Psoas muscle (tissue), 8 donors: ENCODE data around the gene ZSWIM8. TPM values are rescaled to one million over a fixed set of nuclear protein-coding genes. Genes with fewer than 3 reads are reported as not detected.

Experiments
- ATAC-seq, 4 donors: fragments of 200-7000 bp; cut with Tn5 transposase; one replicate each; pipeline ENCODE4 v1.9.1; 2020; ENCODE audit warnings: moderate library complexity in 3 of 4, mild to moderate bottlenecking in 2 of 4
- DNase-seq, 2 donors: peaks; one replicate each; pipeline ENCODE4 v3.0.0-alpha.2; 2020
- H3K27ac ChIP-seq: fragments of 200-600 bp; one replicate; pipeline ENCODE4 v1.8.0; 2022
- H3K27me3 ChIP-seq, 3 donors: fragments of 200-600 bp in 1 of 3; one replicate each; pipeline versions ENCODE4 v1.6.1 to v1.8.0; 2013 to 2022; ENCODE audit warnings: low read length in 2 of 3, mild to moderate bottlenecking in 2 of 3, moderate library complexity in 1 of 3; ENCODE audit not compliant: insufficient read depth in 3 of 3
- H3K36me3 ChIP-seq, 2 donors: fragments of 200-600 bp in 1 of 2; one replicate each; pipeline versions ENCODE4 v1.6.1 to v1.8.0; 2013 to 2022; ENCODE audit warnings: low read depth in 1 of 2, mild to moderate bottlenecking in 1 of 2, moderate library complexity in 1 of 2; ENCODE audit not compliant: insufficient read depth in 1 of 2
- H3K4me1 ChIP-seq: fragments of 200-600 bp; one replicate; pipeline ENCODE4 v1.8.0; 2022
- H3K4me3 ChIP-seq: fragments of 200-600 bp; one replicate; pipeline ENCODE4 v1.8.0; 2022; ENCODE audit warnings: mild to moderate bottlenecking
- H3K9me3 ChIP-seq: fragments of 200-600 bp; one replicate; pipeline ENCODE4 v1.8.0; 2022
- WGBS, 3 donors: extraction: QIAGEN DNeasy Blood & Tissue Kit; methylation state at CpG; one replicate each; pipeline versions ENCODE4 v1.1.6 to v1.1.7; 2013; 5-methylcytosine and 5-hydroxymethylcytosine counted together
- intact Hi-C, 2 donors: fragments of 100-400 bp; cut with DNase I; formaldehyde crosslinking; loops; one replicate each; pipeline versions ENCODE4 v1.11.0 to v1.14.2; 2022
- polyA plus RNA-seq, 3 donors: library from polyadenylated mRNA; stranded (reverse); fragments of 200-250 nt; gene quantifications; one replicate each; pipeline ENCODE4 v1.2.3, GENCODE V29; 2013
- total RNA-seq, 4 donors: library from RNA; stranded (reverse); fragmentation: NEBNext Ultra II Directional in 2 of 4; extraction: Animal tissue kit (Norgen Biotek cat#: 25700) in 2 of 4; gene quantifications; one replicate each; pipeline versions ENCODE4 v1.2.1 to v1.2.4, GENCODE V29; 2021 to 2023
- TF ChIP-seq, protein P1 (sequence below): fragments of 200-600 bp; IDR thresholded peaks from one replicate; pipeline ENCODE4 v1.8.0; 2022; ENCODE audit warnings: antibody characterized with exemption
- donor health status: healthy with polysubstance abuse.
- donor health status: DM: no; HTN: no; CAD: no; lungs with moderate emphysema.
- donor health status: Bipolar disorder and iron deficiency.
- donor health status: healthy.
- donor health status: DM: yes; HTN: yes; CAD: no.
- donor health status: DM: no; HTN: no; CAD: no.
- donor health status: DM: no; HTN: no; CAD: no.
- donor health status: DM: yes; HTN: yes; CAD: no.

The ZSWIM8 gene
- total and polyA plus RNA-seq, 7 donors, result 40.5 to 68.3 (median 57.2) TPM

GRCh38 chr10:73850863-73851461 is 65.6 kb downstream of the ZSWIM8 start:
- DNase-seq (peak; percentile 47 to 73), ATAC-seq (peak in 3 of 4 donors; percentile 43 to 65 (median 54))
- TF ChIP-seq, protein P1, sequence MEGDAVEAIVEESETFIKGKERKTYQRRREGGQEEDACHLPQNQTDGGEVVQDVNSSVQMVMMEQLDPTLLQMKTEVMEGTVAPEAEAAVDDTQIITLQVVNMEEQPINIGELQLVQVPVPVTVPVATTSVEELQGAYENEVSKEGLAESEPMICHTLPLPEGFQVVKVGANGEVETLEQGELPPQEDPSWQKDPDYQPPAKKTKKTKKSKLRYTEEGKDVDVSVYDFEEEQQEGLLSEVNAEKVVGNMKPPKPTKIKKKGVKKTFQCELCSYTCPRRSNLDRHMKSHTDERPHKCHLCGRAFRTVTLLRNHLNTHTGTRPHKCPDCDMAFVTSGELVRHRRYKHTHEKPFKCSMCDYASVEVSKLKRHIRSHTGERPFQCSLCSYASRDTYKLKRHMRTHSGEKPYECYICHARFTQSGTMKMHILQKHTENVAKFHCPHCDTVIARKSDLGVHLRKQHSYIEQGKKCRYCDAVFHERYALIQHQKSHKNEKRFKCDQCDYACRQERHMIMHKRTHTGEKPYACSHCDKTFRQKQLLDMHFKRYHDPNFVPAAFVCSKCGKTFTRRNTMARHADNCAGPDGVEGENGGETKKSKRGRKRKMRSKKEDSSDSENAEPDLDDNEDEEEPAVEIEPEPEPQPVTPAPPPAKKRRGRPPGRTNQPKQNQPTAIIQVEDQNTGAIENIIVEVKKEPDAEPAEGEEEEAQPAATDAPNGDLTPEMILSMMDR, result no peak
- H3K4me3 ChIP-seq, result no peak overlapping the region
- H3K9me3 ChIP-seq, result no peaks in the 10 kb centered on the region
- H3K4me1 ChIP-seq, result peaks cover 13% of the 10 kb centered on the region
- H3K36me3 ChIP-seq, result peaks cover 2 to 78% of the 10 kb centered on the region in 2 donors
- H3K27ac ChIP-seq, result peak overlapping the region; percentile 58
- no peaks in the 10 kb centered on the region for H3K27me3 ChIP-seq
- 44 to 64% (median 44%) methylated on average over 15 of the region's 15 CpGs for WGBS, 3 donors
- intact Hi-C loops, result no loop called here

Other genes starting within 250 kb of the ZSWIM8 start
- gene USP54, start 194.3 kb upstream of the ZSWIM8 start, total RNA-seq, result 100 to 1,000 TPM in 2 of 4 donors, 10 to 100 TPM in 2; 47.7 to 216 (median 110) TPM
- 10 to 100 TPM; 32.6 to 94.3 (median 65.9) TPM for gene USP54, start 194.3 kb upstream of the ZSWIM8 start, polyA plus RNA-seq
- 1,000 to 10,000 TPM in 3 of 4 donors, 100 to 1,000 TPM in 1; 805 to 1,915 (median 1,417) TPM for gene MYOZ1, start 144.1 kb upstream of the ZSWIM8 start, total RNA-seq
- 1,000 to 10,000 TPM in 1 of 3 donors, 100 to 1,000 TPM in 2; 318 to 1,157 (median 878) TPM for gene MYOZ1, start 144.1 kb upstream of the ZSWIM8 start, polyA plus RNA-seq
- 100 to 1,000 TPM; 132 to 289 (median 185) TPM for gene SYNPO2L, start 129.6 kb upstream of the ZSWIM8 start, total RNA-seq
- 10 to 100 TPM in 2 of 3 donors, 1 to 10 TPM in 1; 8.8 to 60.7 (median 27.3) TPM for gene SYNPO2L, start 129.6 kb upstream of the ZSWIM8 start, polyA plus RNA-seq
- gene AGAP5, start 87.5 kb upstream of the ZSWIM8 start, total RNA-seq, result 1 to 10 TPM; 1.4 to 3.6 (median 2.9) TPM
- gene AGAP5, start 87.5 kb upstream of the ZSWIM8 start, polyA plus RNA-seq, result 1 to 10 TPM; 2.1 to 2.3 (median 2.2) TPM
- 10 to 100 TPM; 44.8 to 60.2 (median 52.0) TPM for gene SEC24C, start 41.2 kb upstream of the ZSWIM8 start, total RNA-seq
- gene SEC24C, start 41.2 kb upstream of the ZSWIM8 start, polyA plus RNA-seq, result 10 to 100 TPM; 28.8 to 60.5 (median 56.2) TPM
- 10 to 100 TPM; 19.9 to 30.9 (median 21.9) TPM for gene CHCHD1, start 3.6 kb upstream of the ZSWIM8 start, total RNA-seq
- gene CHCHD1, start 3.6 kb upstream of the ZSWIM8 start, polyA plus RNA-seq, result 10 to 100 TPM; 66.9 to 98.7 (median 94.3) TPM
- gene NDST2, start 26.0 kb downstream of the ZSWIM8 start, total RNA-seq, result 10 to 100 TPM in 3 of 4 donors, 1 to 10 TPM in 1; 9.4 to 14.5 (median 12.0) TPM
- 1 to 10 TPM; 4.5 to 8.6 (median 7.8) TPM for gene NDST2, start 26.0 kb downstream of the ZSWIM8 start, polyA plus RNA-seq
- 10 to 100 TPM; 34.2 to 60.3 (median 50.8) TPM for gene CAMK2G, start 88.9 kb downstream of the ZSWIM8 start, total RNA-seq
- 10 to 100 TPM; 15.8 to 58.5 (median 34.4) TPM for gene CAMK2G, start 88.9 kb downstream of the ZSWIM8 start, polyA plus RNA-seq
- gene PLAU, start 125.5 kb downstream of the ZSWIM8 start, total RNA-seq, result 10 to 100 TPM in 2 of 4 donors, 1 to 10 TPM in 2; 5.0 to 18.2 (median 10.6) TPM
- gene PLAU, start 125.5 kb downstream of the ZSWIM8 start, polyA plus RNA-seq, result 1 to 10 TPM; 3.8 to 7.6 (median 7.1) TPM
- 100 to 1,000 TPM in 3 of 4 donors, 10 to 100 TPM in 1; 89.1 to 426 (median 179) TPM for gene VCL, start 212.5 kb downstream of the ZSWIM8 start, total RNA-seq
- 10 to 100 TPM; 54.5 to 93.2 (median 91.4) TPM for gene VCL, start 212.5 kb downstream of the ZSWIM8 start, polyA plus RNA-seq